ENCODE measurements around the gene UGT1A5.

Gene UGT1A5

GRCh38 chr2:233798335-233799086 lies 85.8 kb downstream of the UGT1A5 start:
- Histone ChIP-seq H3K27me3 (ENCODE audit: insufficient read depth, poor library complexity, severe bottlenecking) (no peaks in the 10 kb centered on the region), H3K9me3 (ENCODE audit: severe bottlenecking) (no peaks in the 10 kb centered on the region), H3K4me1 (ENCODE audit: insufficient read depth, poor library complexity, severe bottlenecking) (no peaks in the 10 kb centered on the region), H3K4me3 (ENCODE audit: severe bottlenecking) (no peak overlapping the region), H3K27ac (ENCODE audit: poor library complexity, severe bottlenecking) (no peak overlapping the region), H3K36me3 (ENCODE audit: low read depth) (no peaks in the 10 kb centered on the region)
- TF ChIP-seq CTCF (IDR thresholded peaks at IDR 0.05; ENCODE audit: poor library complexity, severe bottlenecking), result no peak
- DNase-seq (ENCODE audit: low spot score), result no peak
- no peak for ATAC-seq (ENCODE audit: low read depth)

- TF ChIP-seq CTCF (IDR thresholded peaks at IDR 0.05; ENCODE audit: poor library complexity, severe bottlenecking), result no peak
- Histone ChIP-seq H3K9me3 (ENCODE audit: severe bottlenecking) (no peaks in the 10 kb centered on the region), H3K4me3 (ENCODE audit: severe bottlenecking) (no peak overlapping the region), H3K27ac (ENCODE audit: poor library complexity, severe bottlenecking) (no peak overlapping the region), H3K27me3 (ENCODE audit: insufficient read depth, poor library complexity, severe bottlenecking) (no peaks in the 10 kb centered on the region), H3K4me1 (ENCODE audit: insufficient read depth, poor library complexity, severe bottlenecking) (no peaks in the 10 kb centered on the region), H3K36me3 (ENCODE audit: low read depth) (no peaks in the 10 kb centered on the region)
- ATAC-seq (ENCODE audit: low read depth) (no peak), DNase-seq (ENCODE audit: low spot score) (no peak)
These were observed 86.5 kb downstream of the UGT1A5 start for GRCh38 chr2:233799087-233799665.

GRCh38 chr2:233799716-233800115 lies 87.0 kb downstream of the UGT1A5 start:
- Histone ChIP-seq H3K4me1 (ENCODE audit: insufficient read depth, poor library complexity, severe bottlenecking) (no peaks in the 10 kb centered on the region), H3K27ac (ENCODE audit: poor library complexity, severe bottlenecking) (no peak overlapping the region), H3K4me3 (ENCODE audit: severe bottlenecking) (no peak overlapping the region), H3K36me3 (ENCODE audit: low read depth) (no peaks in the 10 kb centered on the region), H3K27me3 (ENCODE audit: insufficient read depth, poor library complexity, severe bottlenecking) (no peaks in the 10 kb centered on the region), H3K9me3 (ENCODE audit: severe bottlenecking) (no peaks in the 10 kb centered on the region)
- DNase-seq (ENCODE audit: low spot score) (no peak), ATAC-seq (ENCODE audit: low read depth) (no peak)
- TF ChIP-seq CTCF (IDR thresholded peaks at IDR 0.05; ENCODE audit: poor library complexity, severe bottlenecking), result no peak

GRCh38 chr2:233800208-233800607 lies 87.5 kb downstream of the UGT1A5 start:
- ATAC-seq (ENCODE audit: low read depth), result no peak
- Histone ChIP-seq H3K4me1 (ENCODE audit: insufficient read depth, poor library complexity, severe bottlenecking) (no peaks in the 10 kb centered on the region), H3K4me3 (ENCODE audit: severe bottlenecking) (no peak overlapping the region), H3K36me3 (ENCODE audit: low read depth) (no peaks in the 10 kb centered on the region), H3K27ac (ENCODE audit: poor library complexity, severe bottlenecking) (no peak overlapping the region), H3K27me3 (ENCODE audit: insufficient read depth, poor library complexity, severe bottlenecking) (no peaks in the 10 kb centered on the region), H3K9me3 (ENCODE audit: severe bottlenecking) (no peaks in the 10 kb centered on the region)
- TF ChIP-seq CTCF (IDR thresholded peaks at IDR 0.05; ENCODE audit: poor library complexity, severe bottlenecking), result no peak
- no peak for DNase-seq (ENCODE audit: low spot score)
